NCI-H2196 treated with DMSO at 0.1 percent for 48 hours (cell line): Measurements from ENCODE around the gene CCN2.

Source experiments
- DNase-seq: peaks from one replicate; lab custom pipeline; 2025; ENCODE audit not compliant: unreplicated experiment; lab: John Stamatoyannopoulos, UW

Gene CCN2

DNA sequence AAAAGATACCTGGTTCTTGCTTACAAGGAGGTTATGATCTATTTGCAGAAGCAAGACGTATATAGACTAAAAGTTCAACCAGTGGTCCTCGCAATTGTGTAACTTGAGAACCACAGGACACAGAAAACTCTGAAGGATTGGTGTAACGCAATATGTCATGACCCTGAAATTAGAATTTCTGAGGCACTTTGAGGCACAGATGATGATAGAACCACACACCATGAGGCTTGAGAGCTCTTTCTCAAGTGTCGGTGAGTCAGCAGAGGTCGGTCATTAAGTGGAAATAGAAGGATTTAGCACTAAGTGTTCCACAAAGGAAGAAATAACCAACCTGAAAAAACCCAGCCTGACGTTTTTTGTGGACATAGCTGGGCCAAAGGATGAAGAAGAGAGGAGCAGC lies 15.3 kb upstream of the CCN2 start:
- DNase-seq = no peak

GRCh38 chr6:131963063-131963462 lies 11.9 kb upstream of the CCN2 start:
- no peak for DNase-seq

- DNase-seq = no peak
Measured at GRCh38 chr6:131960371-131961133, 9.4 kb upstream of the CCN2 start.

- no peak for DNase-seq
Measured at GRCh38 chr6:131958542-131959470, 7.6 kb upstream of the CCN2 start.

DNA sequence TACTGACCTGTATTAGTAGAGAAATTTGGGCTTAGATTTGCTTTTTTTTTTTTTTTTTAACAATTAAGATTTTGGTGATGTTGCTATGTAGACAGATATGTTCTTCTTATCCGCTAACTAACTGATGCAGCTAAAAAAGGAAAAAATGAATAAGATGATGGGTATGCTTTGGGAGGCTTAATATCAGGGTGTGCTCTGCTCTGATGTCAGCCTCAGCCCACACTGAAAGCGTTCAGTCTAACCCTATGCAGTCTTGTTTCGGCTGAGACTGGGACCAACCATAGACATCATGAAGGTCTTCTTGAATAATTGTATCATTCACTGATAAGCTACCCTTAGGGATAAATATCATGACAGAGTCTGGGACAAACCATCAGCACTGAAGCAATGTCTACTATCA lies 6.9 kb upstream of the CCN2 start:
- DNase-seq = no peak

GRCh38 chr6:131955876-131956275 lies 4.7 kb upstream of the CCN2 start:
- no peak for DNase-seq

DNA sequence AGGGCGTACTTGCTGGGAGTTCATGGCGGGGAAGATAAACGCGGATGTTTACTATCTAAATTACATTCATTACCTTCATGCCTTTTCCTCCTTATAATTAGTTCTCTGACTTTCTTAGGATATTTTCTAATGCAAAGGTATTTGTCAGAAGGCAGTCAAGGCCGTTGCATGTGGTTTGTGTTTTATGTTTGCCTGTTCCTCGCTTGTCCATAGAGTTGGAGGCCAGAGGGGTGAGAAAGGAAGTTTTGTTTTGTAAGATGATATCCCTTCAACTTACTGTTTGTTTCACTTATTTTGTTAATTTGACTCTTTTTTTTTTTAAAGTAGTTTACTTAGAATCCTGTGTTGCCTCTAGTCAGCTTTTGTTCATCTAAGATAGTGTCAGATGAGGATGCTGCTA lies 4.0 kb upstream of the CCN2 start:
- no peak for DNase-seq

GRCh38 chr6:131954775-131955107 lies 3.6 kb upstream of the CCN2 start:
- no peak for DNase-seq

DNA sequence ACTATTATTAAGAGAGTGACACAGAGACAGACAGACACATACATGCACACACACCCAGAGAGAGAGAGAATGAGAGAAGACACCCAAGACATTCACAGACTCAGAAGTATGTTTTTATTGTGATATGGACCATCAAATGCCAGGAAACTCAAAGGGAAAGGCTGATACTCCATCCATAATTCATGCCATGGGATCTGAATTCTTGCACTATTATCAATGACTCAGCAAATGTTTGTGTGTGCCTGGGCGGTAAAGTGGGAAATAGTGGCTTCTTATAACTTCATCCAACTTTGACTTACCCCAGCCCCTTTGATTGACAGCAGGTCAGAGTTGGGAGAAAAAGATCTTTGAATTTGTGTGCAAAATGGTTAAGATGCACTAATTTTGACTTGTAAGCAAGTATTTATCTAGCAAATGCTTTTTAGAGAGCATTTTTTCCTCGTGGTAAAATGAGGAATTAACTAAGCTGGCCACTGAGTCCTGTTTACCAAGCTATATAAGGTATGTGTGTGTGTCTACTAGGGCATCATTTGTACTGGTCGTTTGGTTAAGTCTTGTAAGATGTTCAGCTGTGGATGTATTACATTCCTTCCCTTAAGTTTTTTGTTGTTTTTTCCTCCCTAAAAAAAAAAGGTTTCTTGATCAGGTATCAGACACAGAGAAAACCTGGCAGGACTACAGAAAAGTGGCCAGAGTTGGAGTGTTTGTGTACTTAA lies 3.0 kb upstream of the CCN2 start:
- no peak for DNase-seq

DNA sequence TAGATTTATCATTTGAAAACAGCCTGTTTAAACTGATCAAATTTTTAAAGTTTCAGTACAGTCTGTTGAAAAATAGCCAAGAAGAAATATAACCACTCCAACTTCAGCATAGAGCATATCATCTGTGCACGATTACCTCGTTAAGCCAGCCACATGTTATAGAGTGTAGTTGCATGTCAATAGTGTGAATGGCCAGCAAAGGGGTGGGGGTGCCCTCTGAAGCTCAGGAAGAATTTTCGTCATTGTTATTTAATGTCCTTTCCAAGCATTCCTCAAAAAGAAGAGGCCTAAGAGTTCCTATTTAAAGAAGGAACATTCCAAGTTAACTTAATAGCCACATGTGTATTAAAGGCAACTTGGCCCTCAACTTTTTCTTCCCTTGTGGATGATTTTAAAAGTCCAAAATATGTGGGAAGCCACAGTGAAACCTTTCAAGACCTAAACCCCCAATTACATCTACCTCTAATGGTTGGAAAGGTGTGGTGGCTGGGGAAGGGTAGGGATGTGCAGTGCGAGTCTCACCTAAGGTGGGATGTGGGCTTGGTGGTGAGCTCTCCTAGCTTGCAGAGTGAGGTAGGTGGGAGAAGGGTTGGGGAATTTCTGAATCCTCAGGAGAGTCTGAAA lies 1.8 kb upstream of the CCN2 start:
- DNase-seq = no peak

GRCh38 chr6:131951576-131952230 lies 531 bp upstream of the CCN2 start:
- no peak for DNase-seq

DNA sequence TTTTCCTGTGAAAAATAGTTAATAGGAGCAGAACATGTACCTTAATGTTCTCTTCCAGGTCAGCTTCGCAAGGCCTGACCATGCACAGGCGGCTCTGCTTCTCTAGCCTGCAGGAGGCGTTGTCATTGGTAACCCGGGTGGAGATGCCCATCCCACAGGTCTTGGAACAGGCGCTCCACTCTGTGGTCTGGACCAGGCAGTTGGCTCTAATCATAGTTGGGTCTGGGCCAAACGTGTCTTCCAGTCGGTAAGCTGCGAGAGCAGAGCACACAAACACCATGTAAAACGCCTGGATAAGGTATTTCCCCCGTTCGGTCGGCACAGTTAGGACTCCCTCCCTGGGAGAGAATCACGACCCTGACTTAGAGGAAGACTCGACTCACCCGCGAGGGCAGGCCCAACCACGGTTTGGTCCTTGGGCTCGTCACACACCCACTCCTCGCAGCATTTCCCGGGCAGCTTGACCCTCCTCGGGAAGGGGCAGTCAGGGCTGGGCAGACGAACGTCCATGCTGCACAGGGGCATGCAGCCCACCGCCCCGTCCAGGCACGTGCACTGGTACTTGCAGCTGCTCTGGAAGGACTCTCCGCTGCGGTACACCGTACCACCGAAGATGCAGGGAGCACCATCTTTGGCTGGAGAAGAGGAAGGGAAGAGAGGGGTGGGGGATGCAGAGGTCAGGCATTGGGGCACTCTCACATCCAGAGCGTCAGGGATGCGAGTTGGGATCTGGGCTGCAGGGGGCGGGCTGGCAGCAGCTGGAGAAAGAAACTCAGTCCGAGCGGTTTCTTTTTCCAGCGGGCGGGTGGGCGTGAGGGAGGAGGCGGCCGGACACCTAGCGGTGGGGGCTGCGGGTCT lies 1.0 kb downstream of the CCN2 start:
- peak; percentile 34 for DNase-seq

GRCh38 chr6:131949620-131949908 lies 1.6 kb downstream of the CCN2 start:
- no peak for DNase-seq

DNA sequence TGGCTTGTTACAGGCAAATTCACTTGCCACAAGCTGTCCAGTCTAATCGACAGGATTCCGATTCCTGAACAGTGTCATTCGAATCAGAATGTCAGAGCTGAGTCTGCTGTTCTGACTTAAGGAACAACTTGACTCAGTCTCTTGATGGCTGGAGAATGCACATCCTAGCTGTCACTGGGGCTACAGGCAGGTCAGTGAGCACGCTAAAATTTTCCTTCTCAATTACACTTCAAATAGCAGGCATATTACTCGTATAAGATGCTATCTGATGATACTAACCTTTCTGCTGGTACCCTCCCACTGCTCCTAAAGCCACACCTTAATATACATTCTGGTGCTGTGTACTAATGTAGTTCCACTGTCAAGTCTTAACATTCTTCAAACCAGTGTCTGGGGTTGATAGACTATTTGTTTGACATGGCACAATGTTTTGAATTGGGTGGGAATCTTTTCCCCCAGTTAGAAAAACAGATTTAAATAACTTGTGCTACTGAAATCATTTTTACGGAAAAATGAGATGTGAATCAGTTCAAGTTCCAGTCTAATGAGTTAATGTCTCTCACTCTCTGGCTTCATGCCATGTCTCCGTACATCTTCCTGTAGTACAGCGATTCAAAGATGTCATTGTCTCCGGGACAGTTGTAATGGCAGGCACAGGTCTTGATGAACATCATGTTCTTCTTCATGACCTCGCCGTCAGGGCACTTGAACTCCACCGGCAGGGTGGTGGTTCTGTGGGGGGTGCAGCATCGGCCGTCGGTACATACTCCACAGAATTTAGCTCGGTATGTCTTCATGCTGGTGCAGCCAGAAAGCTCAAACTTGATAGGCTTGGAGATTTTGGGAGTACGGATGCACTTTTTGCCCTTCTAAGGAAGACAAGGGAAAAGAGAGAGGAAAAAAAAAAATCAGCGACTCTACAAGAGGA lies 2.2 kb downstream of the CCN2 start:
- no peak for DNase-seq

DNA sequence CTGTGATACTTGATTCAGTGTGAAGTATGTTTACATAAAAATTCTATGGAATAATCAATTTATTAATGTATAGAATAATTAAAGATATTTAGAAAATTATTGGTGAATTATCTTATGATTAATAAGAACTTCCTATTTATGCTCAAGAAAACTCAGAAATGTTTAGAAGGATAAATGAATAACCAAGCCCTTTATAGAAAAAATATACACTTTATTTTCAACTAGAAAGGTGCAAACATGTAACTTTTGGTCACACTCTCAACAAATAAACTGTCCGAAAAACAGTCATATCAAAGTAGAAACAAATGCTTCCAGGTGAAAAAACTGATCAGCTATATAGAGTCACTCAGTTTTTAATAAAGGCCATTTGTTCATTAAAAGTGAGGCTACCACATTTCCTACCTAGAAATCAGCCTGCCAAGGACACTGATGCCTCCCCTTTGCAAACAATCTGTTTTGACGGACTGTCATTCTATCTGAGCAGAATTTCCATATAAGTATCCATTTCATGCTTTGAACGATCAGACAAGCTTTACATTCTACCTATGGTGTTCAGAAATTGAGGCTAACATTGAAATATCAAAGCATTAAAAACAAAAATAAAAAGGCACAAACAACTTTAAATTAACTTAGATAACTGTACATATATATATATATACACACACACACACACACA lies 3.0 kb downstream of the CCN2 start:
- no peak for DNase-seq

GRCh38 chr6:131946992-131947955 lies 3.9 kb downstream of the CCN2 start:
- DNase-seq = no peak

- no peak for DNase-seq
Measured at GRCh38 chr6:131946404-131946991, 4.7 kb downstream of the CCN2 start.
